IgD-negative memory B cell (primary cell): ENCODE results near the gene ZFYVE19. TPM values are rescaled to one million over a fixed set of nuclear protein-coding genes. Genes with fewer than 3 reads are reported as not detected.

Experiments
- H3K27ac Mint-ChIP-seq, 3 donors: one replicate each; pipeline ENCODE4 v1.8.0; 2020 to 2022; ENCODE audit warnings: mild to moderate bottlenecking in 3 of 3, mixed read lengths in 3 of 3, moderate library complexity in 1 of 3
- H3K27me3 Mint-ChIP-seq: one replicate; pipeline ENCODE4 v1.8.0; 2021; ENCODE audit warnings: mixed read lengths
- H3K36me3 Mint-ChIP-seq: one replicate; pipeline ENCODE4 v1.8.0; 2020; ENCODE audit warnings: mild to moderate bottlenecking, mixed read lengths
- H3K4me1 Mint-ChIP-seq, 3 donors: one replicate each; pipeline ENCODE4 v1.8.0; 2020 to 2022; ENCODE audit warnings: mixed read lengths in 3 of 3, mild to moderate bottlenecking in 1 of 3
- H3K4me3 Mint-ChIP-seq, 4 donors: one replicate each; pipeline ENCODE4 v1.8.0; 2020 to 2022; ENCODE audit warnings: mild to moderate bottlenecking in 4 of 4, mixed read lengths in 4 of 4, moderate library complexity in 3 of 4
- H3K9me3 Mint-ChIP-seq, 3 donors: one replicate each; pipeline ENCODE4 v1.8.0; 2020 to 2021; ENCODE audit warnings: mixed read lengths in 3 of 3, mild to moderate bottlenecking in 1 of 3
- polyA plus RNA-seq: library from polyadenylated mRNA; unstranded; fragments of 300-500 nt; fragmentation: Illumina TruSeq; gene quantifications from one replicate; pipeline ENCODE4 v1.2.3, GENCODE V29; 2021

Gene ZFYVE19
- polyA plus RNA-seq, 1 donor from 2014 or later, result 16.0 TPM

DNA sequence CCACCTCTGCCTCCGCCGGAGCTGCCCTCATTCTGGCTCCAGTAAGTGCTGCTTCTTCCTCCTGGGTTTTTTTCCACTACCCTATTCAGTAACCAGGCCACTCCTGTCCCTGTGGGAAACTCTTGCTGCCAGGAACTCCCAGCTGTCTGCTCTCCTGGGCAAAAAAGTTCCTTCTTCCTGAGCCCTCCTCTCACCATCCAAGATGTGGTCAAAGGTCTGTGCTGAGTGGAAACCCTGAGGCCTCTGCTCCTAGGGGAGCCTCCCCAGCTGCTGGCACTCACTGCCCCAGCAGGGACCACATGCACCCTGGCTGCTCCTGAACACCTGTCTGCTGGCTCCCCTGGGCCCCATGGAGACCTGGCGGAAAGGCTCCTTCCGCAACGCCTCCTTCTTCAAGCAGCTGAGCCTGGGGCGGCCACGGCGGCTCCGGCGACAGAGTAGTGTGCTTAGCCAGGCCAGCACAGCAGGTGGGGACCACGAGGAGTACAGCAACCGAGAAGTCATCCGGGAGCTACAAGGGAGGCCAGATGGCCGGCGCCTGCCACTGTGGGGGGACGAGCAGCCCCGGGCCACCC, 36.7 kb upstream of the ZFYVE19 start:
- H3K4me3 Mint-ChIP-seq, result peak overlapping the region in 3 of 4 donors; percentile 70 to 88 (median 83)
- H3K27ac Mint-ChIP-seq, result peak overlapping the region; percentile 87 to 91 (median 90)
- H3K27me3 Mint-ChIP-seq, result no peaks in the 10 kb centered on the region
- H3K4me1 Mint-ChIP-seq, result peaks cover 16 to 25% (median 21%) of the 10 kb centered on the region in 3 donors
- H3K36me3 Mint-ChIP-seq, result no peaks in the 10 kb centered on the region
- H3K9me3 Mint-ChIP-seq, result no peaks in the 10 kb centered on the region

DNA sequence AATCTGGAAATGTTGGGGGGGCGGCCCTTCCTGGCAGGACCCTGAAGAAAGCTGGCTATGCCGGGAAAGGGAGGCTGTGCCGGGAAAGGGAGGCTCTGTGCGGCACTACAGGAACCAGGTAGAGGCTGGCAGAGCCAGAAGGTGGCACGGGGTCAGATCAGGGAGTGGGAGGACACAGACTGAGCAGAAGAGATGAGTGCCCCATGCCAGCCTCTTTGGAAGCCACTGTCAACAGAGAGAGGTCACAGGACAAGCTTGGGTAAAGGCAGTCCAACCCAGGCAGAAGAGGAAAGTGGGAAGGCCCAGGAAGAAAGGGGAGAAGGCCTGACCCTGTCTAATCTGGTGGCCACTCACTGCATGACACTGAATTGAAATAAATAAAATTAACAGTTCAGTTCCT, 35.6 kb upstream of the ZFYVE19 start:
- H3K4me3 Mint-ChIP-seq, result no peak overlapping the region
- no peaks in the 10 kb centered on the region for H3K27me3 Mint-ChIP-seq
- H3K9me3 Mint-ChIP-seq, result no peaks in the 10 kb centered on the region
- H3K4me1 Mint-ChIP-seq, result peaks cover 12 to 20% (median 19%) of the 10 kb centered on the region in 3 donors
- H3K27ac Mint-ChIP-seq, result peak overlapping the region in 1 of 3 donors; percentile 76
- no peaks in the 10 kb centered on the region for H3K36me3 Mint-ChIP-seq

DNA sequence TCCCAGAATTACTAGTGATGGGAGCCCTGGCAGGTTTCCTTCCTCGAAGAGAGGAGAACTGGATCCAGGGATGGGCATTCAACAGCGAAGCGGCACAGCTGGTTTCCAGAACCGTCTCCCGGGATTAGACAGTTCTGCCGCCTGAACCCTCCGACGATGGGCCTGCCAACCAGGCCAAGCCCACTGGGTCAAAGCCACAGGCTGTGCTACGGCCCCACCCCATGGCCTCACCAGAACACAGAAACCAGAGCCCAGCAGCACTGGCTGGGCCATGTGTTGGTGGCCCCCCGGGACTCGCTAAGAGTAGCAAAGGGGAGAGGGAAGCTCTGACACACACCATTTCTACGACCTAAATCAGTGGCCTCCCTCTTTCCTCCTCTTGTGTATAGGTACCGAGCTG, 34.9 kb upstream of the ZFYVE19 start:
- no peaks in the 10 kb centered on the region for H3K27me3 Mint-ChIP-seq
- no peaks in the 10 kb centered on the region for H3K36me3 Mint-ChIP-seq
- H3K4me1 Mint-ChIP-seq, result peaks cover 12 to 20% (median 19%) of the 10 kb centered on the region in 3 donors
- H3K9me3 Mint-ChIP-seq, result no peaks in the 10 kb centered on the region
- peak overlapping the region in 1 of 4 donors; percentile 2 for H3K4me3 Mint-ChIP-seq
- H3K27ac Mint-ChIP-seq, result no peak overlapping the region

DNA sequence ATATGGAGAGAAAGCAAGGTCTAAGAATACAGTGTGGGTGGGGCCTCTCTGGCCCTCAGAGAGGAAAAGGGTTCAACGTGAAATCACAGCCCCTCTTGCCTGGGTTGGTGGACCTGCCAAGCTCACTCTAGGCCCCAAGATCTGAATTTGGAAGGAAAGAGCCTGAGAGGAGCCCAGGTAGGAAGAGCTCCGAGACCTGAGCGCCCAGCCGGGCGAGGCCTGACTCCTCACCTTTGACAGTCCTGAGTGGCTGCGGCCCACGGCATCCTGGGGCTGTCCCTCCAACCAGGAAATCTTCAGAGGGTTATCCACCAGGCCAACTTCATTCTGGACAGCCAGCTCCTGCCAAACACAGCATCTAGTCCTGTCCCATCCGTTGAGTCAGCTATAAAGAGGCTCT, 33.4 kb upstream of the ZFYVE19 start:
- Mint-ChIP-seq H3K27me3 (no peaks in the 10 kb centered on the region), H3K27ac (no peak overlapping the region), H3K4me3 (no peak overlapping the region), H3K4me1 (peaks cover 12 to 18% (median 16%) of the 10 kb centered on the region in 3 donors), H3K9me3 (no peaks in the 10 kb centered on the region), H3K36me3 (no peaks in the 10 kb centered on the region)

GRCh38 chr15:40773902-40774301, 33.0 kb upstream of the ZFYVE19 start:
- Mint-ChIP-seq H3K36me3 (no peaks in the 10 kb centered on the region), H3K4me1 (peaks cover 9 to 14% (median 13%) of the 10 kb centered on the region in 3 donors), H3K9me3 (no peaks in the 10 kb centered on the region), H3K27me3 (no peaks in the 10 kb centered on the region), H3K27ac (no peak overlapping the region), H3K4me3 (no peak overlapping the region)

DNA sequence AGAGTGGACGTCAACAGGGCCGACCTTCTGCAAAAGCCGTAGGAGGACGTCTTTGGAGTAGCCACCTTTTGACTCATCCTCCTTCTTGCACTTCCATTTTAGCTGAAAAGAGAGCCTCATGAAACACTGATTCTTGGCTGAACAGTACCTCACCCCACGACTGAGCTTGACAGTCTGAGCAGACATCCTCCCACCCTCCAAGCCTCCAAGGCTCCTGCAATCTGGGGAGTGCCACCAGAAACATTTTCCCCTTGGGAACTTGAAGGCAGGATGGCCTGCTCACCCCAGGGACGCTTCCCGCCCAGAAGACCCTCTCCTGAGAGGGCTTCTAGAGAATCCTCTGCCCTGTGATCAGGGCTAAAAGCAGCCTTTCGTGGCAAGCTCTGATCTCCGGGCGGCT, 31.9 kb upstream of the ZFYVE19 start:
- Mint-ChIP-seq H3K27me3 (no peaks in the 10 kb centered on the region), H3K27ac (no peak overlapping the region), H3K4me3 (peak overlapping the region in 1 of 4 donors; percentile 28), H3K9me3 (no peaks in the 10 kb centered on the region), H3K4me1 (peaks cover 1 to 3% (median 2%) of the 10 kb centered on the region in 3 donors), H3K36me3 (no peaks in the 10 kb centered on the region)

DNA sequence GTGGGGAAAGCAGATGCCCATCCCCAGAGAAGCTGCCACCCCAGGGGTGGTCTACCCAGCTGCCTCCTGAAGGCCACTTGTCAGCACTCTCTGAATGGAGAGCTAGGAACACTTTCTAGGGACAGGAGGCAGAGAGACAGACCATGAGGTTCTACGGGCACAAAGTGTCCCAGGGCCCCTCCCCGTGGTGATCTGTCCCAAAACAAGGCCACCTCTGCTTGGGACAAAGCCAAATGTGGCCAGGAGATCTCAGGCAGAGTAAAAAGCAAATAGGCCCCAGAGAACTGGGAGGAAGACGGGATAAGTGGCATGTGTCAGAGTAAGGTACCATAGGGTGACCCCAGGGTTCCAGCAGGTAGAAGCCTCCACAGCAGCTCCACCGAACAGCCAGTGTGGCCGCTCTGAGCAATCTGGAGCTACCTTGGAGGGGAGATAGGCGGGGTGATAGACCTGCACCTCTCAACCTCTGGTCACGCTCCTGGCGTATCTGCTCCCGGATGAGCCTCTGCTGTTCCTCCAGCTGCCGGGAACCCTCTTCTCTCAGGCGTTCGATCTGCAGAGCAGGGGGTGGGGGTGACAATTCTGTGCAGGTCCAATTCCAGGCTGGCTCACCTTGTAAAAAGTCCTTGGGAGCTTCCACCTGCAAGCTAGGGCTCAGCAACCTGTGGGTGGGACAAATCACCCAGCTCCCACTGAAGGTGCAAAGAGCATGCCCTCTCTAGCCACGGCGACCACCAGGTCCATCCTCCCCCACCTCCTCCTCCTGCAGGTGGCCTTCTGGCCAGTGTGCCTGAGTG, 31.0 kb upstream of the ZFYVE19 start:
- no peaks in the 10 kb centered on the region for H3K27me3 Mint-ChIP-seq
- H3K4me3 Mint-ChIP-seq, result no peak overlapping the region
- H3K27ac Mint-ChIP-seq, result no peak overlapping the region
- H3K4me1 Mint-ChIP-seq, result no peaks in the 10 kb centered on the region
- H3K9me3 Mint-ChIP-seq, result no peaks in the 10 kb centered on the region
- no peaks in the 10 kb centered on the region for H3K36me3 Mint-ChIP-seq

DNA sequence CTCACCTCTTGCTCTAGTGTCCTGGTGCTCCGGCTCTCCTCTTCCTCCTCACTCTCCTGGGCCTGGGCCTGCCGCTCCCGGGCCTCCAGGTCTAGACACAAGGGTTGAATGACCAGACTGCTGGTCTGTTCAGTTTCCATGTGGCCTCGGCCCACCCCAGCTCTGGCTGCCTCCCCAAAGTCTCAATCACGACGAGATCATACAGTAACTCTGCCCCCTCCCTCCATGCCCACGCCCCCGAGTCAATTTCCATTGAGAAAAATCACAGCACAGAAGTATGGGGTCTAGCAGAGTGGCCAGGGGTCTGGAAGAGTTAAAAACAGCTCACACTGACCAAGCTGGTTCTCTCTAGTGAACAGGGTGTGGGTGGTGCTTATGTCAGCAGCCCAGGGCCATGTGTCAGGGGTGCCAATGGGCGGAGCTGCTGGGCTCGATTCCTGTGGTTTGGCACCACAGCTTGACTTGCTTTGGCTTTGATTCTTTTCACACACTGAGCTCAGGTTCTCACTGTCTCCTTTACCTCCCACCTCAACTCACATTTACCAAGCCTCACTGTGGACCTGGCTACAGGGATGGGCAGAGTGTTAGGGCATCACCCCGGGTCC, 30.2 kb upstream of the ZFYVE19 start:
- H3K27ac Mint-ChIP-seq, result no peak overlapping the region
- no peak overlapping the region for H3K4me3 Mint-ChIP-seq

GRCh38 chr15:40782609-40783227, 24.2 kb upstream of the ZFYVE19 start:
- Mint-ChIP-seq H3K4me1 (peaks cover 4 to 7% (median 6%) of the 10 kb centered on the region in 3 donors), H3K36me3 (no peaks in the 10 kb centered on the region), H3K27me3 (no peaks in the 10 kb centered on the region), H3K9me3 (no peaks in the 10 kb centered on the region), H3K4me3 (no peak overlapping the region), H3K27ac (peak overlapping the region in 1 of 3 donors; percentile 25)

More for the DNA sequence above, 30.2 kb upstream of the ZFYVE19 start:
- Mint-ChIP-seq H3K4me1 (no peaks in the 10 kb centered on the region), H3K36me3 (no peaks in the 10 kb centered on the region), H3K27me3 (no peaks in the 10 kb centered on the region), H3K9me3 (no peaks in the 10 kb centered on the region)

GRCh38 chr15:40785164-40785563, 21.7 kb upstream of the ZFYVE19 start:
- Mint-ChIP-seq H3K27me3 (no peaks in the 10 kb centered on the region), H3K9me3 (no peaks in the 10 kb centered on the region), H3K36me3 (no peaks in the 10 kb centered on the region), H3K4me1 (peaks cover 4 to 12% (median 7%) of the 10 kb centered on the region in 3 donors), H3K27ac (peak overlapping the region in 1 of 3 donors; percentile 41), H3K4me3 (no peak overlapping the region)

- Mint-ChIP-seq H3K4me1 (peaks cover 4 to 12% (median 7%) of the 10 kb centered on the region in 3 donors), H3K4me3 (no peak overlapping the region), H3K36me3 (no peaks in the 10 kb centered on the region), H3K27ac (peak overlapping the region in 1 of 3 donors; percentile 41), H3K9me3 (no peaks in the 10 kb centered on the region), H3K27me3 (no peaks in the 10 kb centered on the region)
Observed at GRCh38 chr15:40785814-40786213, 21.1 kb upstream of the ZFYVE19 start.

DNA sequence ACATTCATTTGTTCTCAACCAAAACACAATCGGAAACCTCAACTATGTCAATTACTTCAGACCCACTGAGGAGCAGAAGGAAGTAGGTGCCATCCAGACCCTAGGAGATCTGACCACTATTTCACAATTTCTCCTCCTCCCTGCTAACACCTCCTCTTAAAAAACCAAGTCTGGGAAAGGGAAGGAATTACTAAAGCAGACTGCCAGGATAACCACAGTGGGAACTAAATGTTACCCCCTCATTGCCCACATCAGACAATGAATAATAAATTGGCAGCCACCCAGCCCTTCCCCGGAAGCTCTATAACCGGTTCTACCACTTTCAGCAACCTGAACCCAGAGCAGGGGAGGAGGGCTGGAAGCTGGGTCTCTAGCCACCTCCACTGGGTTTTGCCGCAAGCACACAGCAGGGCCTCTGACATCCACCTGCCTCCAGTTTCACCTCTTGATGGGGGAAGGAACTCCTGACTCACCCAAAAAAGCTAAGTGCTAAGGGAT, 19.5 kb upstream of the ZFYVE19 start:
- H3K4me1 Mint-ChIP-seq, result peaks cover 9 to 12% (median 9%) of the 10 kb centered on the region in 3 donors
- no peak overlapping the region for H3K4me3 Mint-ChIP-seq
- no peaks in the 10 kb centered on the region for H3K27me3 Mint-ChIP-seq
- H3K9me3 Mint-ChIP-seq, result no peaks in the 10 kb centered on the region
- H3K27ac Mint-ChIP-seq, result peak overlapping the region in 1 of 3 donors; percentile 41
- H3K36me3 Mint-ChIP-seq, result no peaks in the 10 kb centered on the region

DNA sequence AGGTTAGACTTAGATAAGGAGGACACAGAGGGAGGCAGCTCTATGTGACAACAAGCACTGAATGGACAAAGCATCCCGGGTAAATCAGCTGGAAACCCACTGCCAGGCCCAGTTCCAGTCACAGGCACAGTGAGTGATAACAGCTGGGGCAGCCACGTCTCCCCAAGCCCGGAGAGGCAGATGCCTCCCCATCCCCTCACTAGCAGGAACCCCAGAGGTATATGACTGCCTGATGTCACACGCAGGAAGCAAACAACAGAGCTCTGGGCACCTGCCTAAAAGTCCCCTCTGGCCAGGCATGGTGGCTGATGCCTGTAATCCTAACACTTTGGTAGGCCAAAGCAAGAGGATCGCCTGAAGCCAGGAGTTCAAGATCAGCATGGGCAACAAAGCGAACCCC, 18.9 kb upstream of the ZFYVE19 start:
- peak overlapping the region in 1 of 3 donors; percentile 41 for H3K27ac Mint-ChIP-seq
- no peaks in the 10 kb centered on the region for H3K36me3 Mint-ChIP-seq
- no peaks in the 10 kb centered on the region for H3K27me3 Mint-ChIP-seq
- H3K4me3 Mint-ChIP-seq, result no peak overlapping the region
- no peaks in the 10 kb centered on the region for H3K9me3 Mint-ChIP-seq
- H3K4me1 Mint-ChIP-seq, result peaks cover 6 to 10% (median 7%) of the 10 kb centered on the region in 3 donors

- Mint-ChIP-seq H3K4me3 (no peak overlapping the region), H3K9me3 (no peaks in the 10 kb centered on the region), H3K36me3 (peaks cover 2% of the 10 kb centered on the region), H3K4me1 (peaks cover 6 to 12% (median 8%) of the 10 kb centered on the region in 3 donors), H3K27me3 (no peaks in the 10 kb centered on the region), H3K27ac (peak overlapping the region in 1 of 3 donors; percentile 56)
Observed at GRCh38 chr15:40789119-40789518, 17.8 kb upstream of the ZFYVE19 start.

DNA sequence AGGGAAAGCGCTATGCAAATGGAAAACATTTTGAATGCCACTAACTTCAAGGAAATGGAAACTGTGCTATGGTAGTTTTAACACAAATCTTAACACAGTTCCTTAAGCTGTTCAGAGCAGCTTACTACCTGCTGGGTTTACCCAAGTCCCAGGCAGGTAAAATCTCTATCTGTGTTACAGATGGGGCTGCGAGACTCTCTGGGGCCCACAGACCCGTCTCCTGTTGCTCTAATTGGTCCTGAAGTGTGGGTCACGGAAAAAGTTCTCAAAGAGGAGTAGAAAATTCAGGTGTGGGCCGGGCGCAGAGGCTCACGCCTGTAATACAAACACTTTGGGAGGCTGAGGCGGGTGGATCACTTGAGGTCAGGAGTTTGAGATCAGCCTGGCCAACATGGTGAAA, 16.9 kb upstream of the ZFYVE19 start:
- Mint-ChIP-seq H3K4me1 (peaks cover 6 to 12% (median 8%) of the 10 kb centered on the region in 3 donors), H3K36me3 (peaks cover 2% of the 10 kb centered on the region), H3K9me3 (no peaks in the 10 kb centered on the region), H3K4me3 (no peak overlapping the region), H3K27ac (no peak overlapping the region), H3K27me3 (no peaks in the 10 kb centered on the region)
